Dedifferentiated amniotic fluid mesenchymal stem cell (primary cell): ENCODE measurements around the gene CORIN.

Experiments used
- DNase-seq: peaks from one replicate; pipeline ENCODE4 v3.0.0-alpha.2; 2016; ENCODE audit errors: extremely low spot score

Gene CORIN

GRCh38 chr4:47835494-47835893 lies 2.4 kb downstream of the CORIN start:
- no peak for DNase-seq

GRCh38 chr4:47831026-47831679 lies 6.7 kb downstream of the CORIN start:
- DNase-seq = no peak

- DNase-seq = no peak
These were observed 7.4 kb downstream of the CORIN start for GRCh38 chr4:47830265-47831025.

GRCh38 chr4:47829438-47829837 lies 8.4 kb downstream of the CORIN start:
- no peak for DNase-seq

- DNase-seq = no peak
These were observed 10.4 kb downstream of the CORIN start for GRCh38 chr4:47827343-47828047.

GRCh38 chr4:47824840-47825239 lies 13.0 kb downstream of the CORIN start:
- DNase-seq = no peak

GRCh38 chr4:47819178-47819577 lies 18.7 kb downstream of the CORIN start:
- DNase-seq = no peak

GRCh38 chr4:47817275-47817674 lies 20.6 kb downstream of the CORIN start:
- DNase-seq = no peak

GRCh38 chr4:47816748-47817147 lies 21.1 kb downstream of the CORIN start:
- DNase-seq = no peak

- peak; percentile 42 for DNase-seq
These were observed 23.1 kb downstream of the CORIN start for GRCh38 chr4:47814618-47815295.

GRCh38 chr4:47809654-47810203 lies 28.1 kb downstream of the CORIN start:
- no peak for DNase-seq

- no peak for DNase-seq
These were observed 33.3 kb downstream of the CORIN start for GRCh38 chr4:47804598-47804997.

GRCh38 chr4:47801481-47802002 lies 36.3 kb downstream of the CORIN start:
- no peak for DNase-seq

GRCh38 chr4:47798165-47798564 lies 39.7 kb downstream of the CORIN start:
- DNase-seq = no peak

GRCh38 chr4:47791965-47792364 lies 45.9 kb downstream of the CORIN start:
- no peak for DNase-seq

- no peak for DNase-seq
These were observed 47.8 kb downstream of the CORIN start for GRCh38 chr4:47790105-47790504.

- no peak for DNase-seq
These were observed 49.7 kb downstream of the CORIN start for GRCh38 chr4:47788126-47788525.

GRCh38 chr4:47786958-47787370 lies 50.9 kb downstream of the CORIN start:
- no peak for DNase-seq

GRCh38 chr4:47785153-47785552 lies 52.7 kb downstream of the CORIN start:
- DNase-seq = no peak

- DNase-seq = no peak
These were observed 53.6 kb downstream of the CORIN start for GRCh38 chr4:47784222-47784621.

- no peak for DNase-seq
These were observed 61.5 kb downstream of the CORIN start for GRCh38 chr4:47776353-47776752.

- no peak for DNase-seq
These were observed 63.8 kb downstream of the CORIN start for GRCh38 chr4:47774079-47774478.
